ENCODE measurements around the gene HSPB6.

The HSPB6 gene

DNA sequence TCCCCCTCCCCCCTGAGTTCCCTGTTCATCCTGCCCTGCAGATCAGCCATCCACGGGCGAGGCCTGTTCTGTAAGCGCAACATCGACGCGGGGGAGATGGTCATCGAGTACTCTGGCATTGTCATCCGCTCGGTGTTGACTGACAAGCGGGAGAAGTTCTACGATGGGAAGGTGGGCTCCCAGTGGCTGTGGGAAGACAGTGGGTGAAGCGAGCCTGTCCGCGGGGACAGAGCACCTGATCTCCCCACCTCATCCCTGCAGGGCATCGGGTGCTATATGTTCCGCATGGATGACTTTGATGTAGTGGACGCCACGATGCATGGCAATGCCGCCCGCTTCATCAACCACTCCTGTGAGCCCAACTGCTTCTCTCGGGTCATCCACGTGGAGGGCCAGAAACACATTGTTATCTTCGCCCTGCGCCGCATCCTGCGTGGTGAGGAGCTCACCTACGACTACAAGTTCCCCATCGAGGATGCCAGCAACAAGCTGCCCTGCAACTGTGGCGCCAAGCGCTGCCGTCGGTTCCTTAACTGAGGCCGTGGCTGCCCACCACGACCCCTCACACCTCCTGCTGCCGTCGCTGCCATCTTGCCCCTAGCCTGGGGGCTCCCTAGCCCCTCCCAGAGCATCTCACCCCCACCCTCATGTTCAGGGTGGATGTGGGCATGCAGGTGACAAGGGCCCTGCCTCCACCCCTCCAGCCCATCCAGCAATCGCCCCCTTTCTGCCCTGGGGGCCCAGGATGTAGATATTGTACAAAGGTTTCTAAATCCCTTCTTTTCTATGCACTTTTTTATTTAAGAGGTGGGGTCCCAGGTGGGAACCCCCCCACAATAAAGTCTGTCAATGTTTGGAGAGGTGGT lies 18.6 kb downstream of the HSPB6 start:
- Mint-ChIP-seq H3K9me3 (ENCODE audit: low read depth) (no peaks in the 10 kb centered on the region), H3K4me3 (peak overlapping the region; percentile 30), H3K27me3 (no peaks in the 10 kb centered on the region), H3K27ac (peak overlapping the region; percentile 78), H3K36me3 (peaks cover 5% of the 10 kb centered on the region), H3K4me1 (ENCODE audit: low read depth) (peaks cover 36% of the 10 kb centered on the region)

DNA sequence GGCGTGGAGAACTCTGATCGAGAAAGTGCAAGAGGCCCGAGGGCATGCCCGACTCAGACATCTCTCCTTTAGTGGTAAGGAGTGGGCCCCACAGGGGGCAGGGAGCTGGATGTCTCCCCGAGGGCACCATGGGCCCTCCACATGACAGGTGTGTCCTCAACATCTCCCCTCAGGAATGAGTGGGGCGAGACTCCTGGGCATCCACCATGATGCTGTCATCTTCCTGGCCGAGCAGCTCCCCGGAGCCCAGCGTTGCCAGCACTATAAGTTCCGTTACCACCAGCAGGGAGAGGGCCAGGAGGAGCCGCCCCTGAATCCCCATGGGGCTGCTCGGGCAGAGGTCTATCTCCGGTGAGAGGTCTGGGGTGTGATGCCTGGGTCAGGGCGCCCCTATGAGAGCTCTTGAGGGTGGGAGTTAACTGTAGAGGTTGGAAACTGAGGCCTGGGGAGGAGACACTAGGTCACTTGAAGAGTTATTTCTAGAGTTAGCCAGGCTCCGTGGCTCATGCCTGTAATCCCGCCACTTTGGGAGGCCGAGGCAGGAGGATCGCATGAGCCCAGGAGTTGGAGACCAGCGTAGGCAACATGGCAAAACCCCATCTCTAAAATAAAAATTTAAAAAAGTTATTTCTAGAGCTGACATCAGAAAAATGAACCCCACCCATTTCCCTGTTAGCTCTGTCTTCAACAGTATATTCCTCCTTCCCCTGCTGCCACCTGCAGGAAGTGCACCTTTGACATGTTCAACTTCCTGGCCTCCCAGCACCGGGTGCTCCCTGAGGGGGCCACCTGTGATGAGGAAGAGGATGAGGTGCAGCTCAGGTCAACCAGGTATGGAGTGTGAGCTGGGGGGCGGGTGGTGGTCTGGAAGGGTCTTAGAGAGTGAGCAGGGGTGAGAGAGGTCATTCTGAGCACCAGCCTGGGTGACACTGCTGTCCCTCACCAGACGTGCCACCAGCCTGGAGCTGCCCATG lies 19.6 kb downstream of the HSPB6 start:
- Mint-ChIP-seq H3K36me3 (peaks cover under 1% of the 10 kb centered on the region), H3K9me3 (ENCODE audit: low read depth) (no peaks in the 10 kb centered on the region), H3K4me3 (no peak overlapping the region), H3K4me1 (ENCODE audit: low read depth) (peaks cover 27% of the 10 kb centered on the region), H3K27ac (peak overlapping the region; percentile 54), H3K27me3 (no peaks in the 10 kb centered on the region)

DNA sequence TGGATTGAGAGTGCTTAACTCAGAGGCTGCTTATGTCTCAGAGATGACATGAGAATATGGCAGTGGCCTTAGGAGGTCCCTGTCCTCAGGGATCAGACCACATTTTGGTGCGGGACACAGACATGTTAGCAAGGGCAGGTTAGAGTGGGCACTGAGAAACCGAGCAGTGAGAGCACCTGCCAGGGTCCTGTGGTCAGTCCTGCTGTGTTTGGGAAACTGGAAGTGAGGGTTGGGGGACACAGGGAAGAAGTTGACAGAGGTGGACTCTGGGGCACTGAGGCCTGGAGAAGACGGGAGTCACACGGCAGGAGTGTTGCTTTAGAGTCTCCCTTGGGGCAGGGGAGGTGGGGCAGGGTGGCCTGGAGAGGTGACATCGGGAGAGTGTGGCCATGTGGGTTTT lies 21.9 kb downstream of the HSPB6 start:
- Mint-ChIP-seq H3K27me3 (no peaks in the 10 kb centered on the region), H3K27ac (peak overlapping the region; percentile 35), H3K9me3 (ENCODE audit: low read depth) (no peaks in the 10 kb centered on the region), H3K4me3 (no peak overlapping the region), H3K36me3 (peaks cover 4% of the 10 kb centered on the region), H3K4me1 (ENCODE audit: low read depth) (peaks cover 17% of the 10 kb centered on the region)

DNA sequence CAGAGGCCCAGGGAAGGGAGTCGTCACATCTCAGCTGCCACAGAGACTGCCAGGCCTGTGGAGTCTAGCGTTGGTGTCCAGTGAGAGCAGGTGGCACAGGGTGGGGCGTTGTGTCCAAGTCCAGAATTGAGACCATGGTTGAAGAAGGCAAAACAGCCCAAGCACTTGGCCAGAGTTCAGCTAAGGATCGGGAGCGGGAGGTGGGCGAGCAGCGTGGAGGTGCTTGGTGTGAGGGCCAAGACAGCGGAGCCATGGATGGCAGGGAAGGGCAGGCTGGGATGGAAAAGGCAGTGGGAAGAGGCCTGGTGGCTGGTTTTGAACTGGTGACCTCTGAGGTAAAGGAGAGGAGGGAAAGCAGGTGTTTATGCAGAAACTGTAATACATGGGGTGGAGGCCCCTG lies 22.6 kb downstream of the HSPB6 start:
- Mint-ChIP-seq H3K9me3 (ENCODE audit: low read depth) (no peaks in the 10 kb centered on the region), H3K27ac (peak overlapping the region; percentile 41), H3K27me3 (no peaks in the 10 kb centered on the region), H3K36me3 (peaks cover 4% of the 10 kb centered on the region), H3K4me3 (no peak overlapping the region), H3K4me1 (ENCODE audit: low read depth) (peaks cover 15% of the 10 kb centered on the region)

DNA sequence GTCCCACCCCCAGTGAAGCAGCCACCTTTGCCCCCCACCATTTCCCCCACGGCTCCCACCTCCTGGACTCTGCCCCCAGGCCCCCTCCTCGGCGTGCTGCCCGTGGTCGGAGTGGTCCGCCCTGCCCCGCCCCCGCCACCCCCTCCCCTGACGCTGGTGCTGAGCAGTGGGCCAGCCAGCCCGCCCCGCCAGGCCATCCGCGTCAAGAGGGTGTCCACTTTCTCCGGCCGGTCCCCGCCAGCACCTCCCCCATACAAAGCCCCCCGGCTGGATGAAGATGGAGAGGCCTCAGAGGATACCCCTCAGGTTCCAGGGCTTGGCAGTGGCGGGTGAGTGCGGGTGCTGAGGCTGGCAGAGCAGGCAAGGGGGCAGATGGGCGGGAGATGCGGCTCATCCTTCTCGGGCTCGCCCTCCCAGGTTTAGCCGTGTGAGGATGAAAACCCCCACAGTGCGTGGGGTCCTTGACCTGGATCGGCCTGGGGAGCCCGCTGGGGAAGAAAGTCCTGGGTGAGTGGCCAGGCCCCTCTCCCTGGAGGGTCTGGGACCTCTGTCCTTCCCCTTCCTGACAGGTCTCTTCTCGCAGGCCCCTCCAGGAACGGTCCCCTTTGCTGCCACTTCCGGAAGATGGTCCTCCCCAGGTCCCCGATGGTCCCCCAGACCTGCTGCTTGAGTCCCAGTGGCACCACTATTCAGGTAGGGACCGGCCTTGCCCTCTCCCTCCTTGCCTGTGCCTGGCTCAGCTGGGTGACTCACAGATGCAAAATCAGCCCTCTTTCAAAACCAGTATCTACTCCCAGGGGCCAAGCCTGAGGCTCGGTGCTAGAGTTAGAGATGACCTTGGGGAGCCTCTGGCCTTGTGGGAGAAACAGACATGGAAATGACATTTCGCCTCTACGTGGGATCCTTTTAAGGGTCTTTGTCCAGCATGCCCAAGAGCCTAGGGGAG lies 23.4 kb downstream of the HSPB6 start:
- H3K4me1 Mint-ChIP-seq (ENCODE audit: low read depth): peaks cover 12% of the 10 kb centered on the region
- no peak overlapping the region for H3K4me3 Mint-ChIP-seq
- peaks cover 4% of the 10 kb centered on the region for H3K36me3 Mint-ChIP-seq
- no peaks in the 10 kb centered on the region for H3K27me3 Mint-ChIP-seq
- H3K9me3 Mint-ChIP-seq (ENCODE audit: low read depth): no peaks in the 10 kb centered on the region
- H3K27ac Mint-ChIP-seq: peak overlapping the region; percentile 41

DNA sequence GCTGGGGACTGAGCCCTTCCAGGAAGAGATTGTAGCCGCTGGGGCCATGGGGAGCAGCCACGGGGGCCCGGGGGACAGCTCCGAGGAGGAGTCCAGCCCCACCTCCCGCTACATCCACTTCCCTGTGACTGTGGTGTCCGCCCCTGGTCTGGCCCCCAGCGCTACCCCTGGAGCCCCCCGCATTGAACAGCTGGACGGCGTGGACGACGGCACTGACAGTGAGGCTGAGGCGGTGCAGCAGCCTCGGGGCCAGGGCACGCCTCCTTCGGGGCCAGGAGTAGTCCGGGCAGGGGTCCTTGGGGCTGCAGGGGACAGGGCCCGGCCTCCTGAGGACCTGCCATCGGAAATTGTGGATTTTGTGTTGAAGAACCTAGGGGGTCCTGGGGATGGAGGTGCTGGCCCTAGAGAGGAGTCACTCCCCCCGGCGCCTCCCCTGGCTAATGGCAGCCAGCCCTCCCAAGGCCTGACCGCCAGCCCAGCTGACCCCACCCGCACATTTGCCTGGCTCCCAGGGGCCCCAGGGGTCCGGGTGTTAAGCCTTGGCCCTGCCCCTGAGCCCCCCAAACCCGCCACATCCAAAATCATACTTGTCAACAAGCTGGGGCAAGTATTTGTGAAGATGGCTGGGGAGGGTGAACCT lies 24.2 kb downstream of the HSPB6 start:
- Mint-ChIP-seq H3K27ac (no peak overlapping the region), H3K9me3 (ENCODE audit: low read depth) (no peaks in the 10 kb centered on the region), H3K36me3 (peaks cover 4% of the 10 kb centered on the region)

DNA sequence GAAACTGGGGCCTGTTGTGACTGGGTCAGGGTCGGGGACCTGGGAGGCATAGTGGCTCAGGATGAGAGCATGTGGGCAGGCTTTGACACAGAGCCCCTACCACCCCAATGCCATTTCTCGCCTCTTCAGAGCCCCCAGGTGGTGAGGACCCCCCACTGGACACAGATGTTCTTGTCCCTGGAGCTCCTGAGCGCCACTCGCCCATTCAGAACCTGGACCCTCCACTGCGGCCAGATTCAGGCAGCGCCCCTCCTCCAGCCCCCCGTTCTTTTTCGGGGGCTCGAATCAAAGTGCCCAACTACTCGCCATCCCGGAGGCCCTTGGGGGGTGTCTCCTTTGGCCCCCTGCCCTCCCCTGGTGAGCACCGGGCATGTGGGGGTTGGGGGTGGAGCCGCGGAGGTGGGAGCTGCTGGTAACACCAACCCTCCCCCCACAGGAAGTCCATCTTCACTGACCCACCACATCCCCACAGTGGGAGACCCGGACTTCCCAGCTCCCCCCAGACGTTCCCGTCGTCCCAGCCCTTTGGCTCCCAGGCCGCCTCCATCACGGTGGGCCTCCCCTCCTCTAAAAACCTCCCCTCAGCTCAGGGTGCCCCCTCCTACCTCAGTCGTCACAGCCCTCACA lies 24.9 kb downstream of the HSPB6 start:
- H3K36me3 Mint-ChIP-seq: peaks cover 4% of the 10 kb centered on the region
- no peak overlapping the region for H3K4me3 Mint-ChIP-seq
- no peaks in the 10 kb centered on the region for H3K9me3 Mint-ChIP-seq (ENCODE audit: low read depth)
- no peak overlapping the region for H3K27ac Mint-ChIP-seq
- H3K27me3 Mint-ChIP-seq: no peaks in the 10 kb centered on the region
- H3K4me1 Mint-ChIP-seq (ENCODE audit: low read depth): peaks cover 7% of the 10 kb centered on the region

More for the DNA sequence above, 24.2 kb downstream of the HSPB6 start:
- Mint-ChIP-seq H3K27me3 (no peaks in the 10 kb centered on the region), H3K4me3 (no peak overlapping the region), H3K4me1 (ENCODE audit: low read depth) (peaks cover 12% of the 10 kb centered on the region)

DNA sequence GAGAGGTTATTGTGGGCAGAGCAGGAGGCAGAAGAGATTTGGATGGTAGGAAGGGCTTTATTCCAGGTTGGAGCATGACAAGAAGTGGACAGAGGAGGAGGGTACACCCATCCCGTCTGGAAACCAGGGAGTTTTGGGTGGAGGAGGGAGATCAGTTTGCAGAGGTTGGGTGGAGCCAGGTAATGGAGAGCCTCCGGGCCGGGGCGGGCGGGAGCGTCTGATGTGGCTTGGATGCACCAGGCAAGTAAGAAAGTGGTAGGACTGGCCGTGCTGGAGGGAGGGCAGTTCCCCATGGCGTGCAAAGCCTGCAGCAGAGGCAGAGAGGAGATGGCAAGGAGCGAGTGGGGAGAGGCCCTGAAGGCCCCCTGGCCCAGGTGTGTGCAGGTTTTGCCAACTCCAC lies 25.5 kb downstream of the HSPB6 start:
- peaks cover 4% of the 10 kb centered on the region for H3K36me3 Mint-ChIP-seq
- peaks cover 4% of the 10 kb centered on the region for H3K4me1 Mint-ChIP-seq (ENCODE audit: low read depth)
- no peak overlapping the region for H3K4me3 Mint-ChIP-seq
- no peak overlapping the region for H3K27ac Mint-ChIP-seq
- no peaks in the 10 kb centered on the region for H3K27me3 Mint-ChIP-seq
- no peaks in the 10 kb centered on the region for H3K9me3 Mint-ChIP-seq (ENCODE audit: low read depth)

DNA sequence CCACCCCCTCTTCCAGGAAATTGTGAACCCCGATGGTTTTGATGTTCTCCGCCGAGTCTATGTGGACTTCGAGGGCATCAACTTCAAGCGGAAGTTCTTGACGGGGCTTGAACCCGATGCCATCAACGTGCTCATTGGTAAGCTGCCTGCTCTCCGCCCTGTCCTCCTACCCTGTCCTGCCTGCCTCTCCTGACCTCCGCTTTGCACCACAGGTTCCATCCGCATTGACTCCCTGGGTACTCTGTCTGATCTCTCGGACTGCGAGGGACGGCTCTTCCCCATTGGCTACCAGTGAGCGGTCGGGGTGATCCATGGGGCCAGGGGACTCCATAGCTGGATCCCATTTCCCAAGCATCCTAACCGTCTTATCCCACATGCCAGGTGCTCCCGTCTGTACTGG lies 26.5 kb downstream of the HSPB6 start:
- H3K9me3 Mint-ChIP-seq (ENCODE audit: low read depth): no peaks in the 10 kb centered on the region
- peaks cover 3% of the 10 kb centered on the region for H3K4me1 Mint-ChIP-seq (ENCODE audit: low read depth)
- no peak overlapping the region for H3K4me3 Mint-ChIP-seq
- H3K27ac Mint-ChIP-seq: no peak overlapping the region
- H3K27me3 Mint-ChIP-seq: no peaks in the 10 kb centered on the region
- H3K36me3 Mint-ChIP-seq: peaks cover 4% of the 10 kb centered on the region

DNA sequence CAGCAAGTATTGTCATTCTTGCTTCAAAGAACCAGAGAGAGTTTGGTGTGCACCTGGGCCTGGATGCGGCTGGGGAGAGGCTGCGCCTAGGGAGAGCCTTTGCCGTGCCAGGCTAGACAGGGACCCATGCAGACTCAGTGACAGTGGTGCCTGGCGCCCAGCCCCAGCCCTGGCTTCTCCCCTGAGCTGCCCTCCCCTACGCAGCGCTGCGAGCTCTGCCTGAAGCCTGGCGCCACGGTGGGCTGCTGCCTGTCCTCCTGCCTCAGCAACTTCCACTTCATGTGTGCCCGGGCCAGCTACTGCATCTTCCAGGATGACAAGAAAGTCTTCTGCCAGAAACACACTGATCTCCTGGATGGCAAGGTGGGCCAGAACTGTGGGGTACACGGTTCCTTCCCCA lies 27.1 kb downstream of the HSPB6 start:
- Mint-ChIP-seq H3K27ac (no peak overlapping the region), H3K4me3 (no peak overlapping the region), H3K27me3 (no peaks in the 10 kb centered on the region), H3K4me1 (ENCODE audit: low read depth) (peaks cover 3% of the 10 kb centered on the region), H3K9me3 (ENCODE audit: low read depth) (no peaks in the 10 kb centered on the region), H3K36me3 (peaks cover 4% of the 10 kb centered on the region)

DNA sequence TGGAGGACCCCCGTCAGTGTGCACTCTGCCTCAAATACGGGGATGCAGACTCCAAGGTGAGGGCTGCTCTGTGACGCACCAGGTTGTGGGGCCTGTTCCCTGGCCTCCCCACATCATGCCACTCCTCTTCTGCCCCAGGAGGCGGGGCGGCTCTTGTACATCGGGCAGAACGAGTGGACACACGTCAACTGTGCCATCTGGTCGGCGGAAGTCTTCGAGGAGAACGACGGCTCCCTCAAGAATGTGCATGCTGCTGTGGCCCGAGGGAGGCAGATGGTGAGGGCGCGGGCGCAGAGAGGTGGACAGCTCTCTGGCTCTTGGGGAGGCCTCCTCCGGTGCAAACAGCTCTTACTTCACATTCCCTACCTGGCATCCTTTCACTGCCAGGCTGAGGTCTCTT lies 27.8 kb downstream of the HSPB6 start:
- H3K4me3 Mint-ChIP-seq: no peak overlapping the region
- peaks cover under 1% of the 10 kb centered on the region for H3K4me1 Mint-ChIP-seq (ENCODE audit: low read depth)
- no peak overlapping the region for H3K27ac Mint-ChIP-seq
- no peaks in the 10 kb centered on the region for H3K9me3 Mint-ChIP-seq (ENCODE audit: low read depth)
- peaks cover 4% of the 10 kb centered on the region for H3K36me3 Mint-ChIP-seq
- H3K27me3 Mint-ChIP-seq: no peaks in the 10 kb centered on the region

DNA sequence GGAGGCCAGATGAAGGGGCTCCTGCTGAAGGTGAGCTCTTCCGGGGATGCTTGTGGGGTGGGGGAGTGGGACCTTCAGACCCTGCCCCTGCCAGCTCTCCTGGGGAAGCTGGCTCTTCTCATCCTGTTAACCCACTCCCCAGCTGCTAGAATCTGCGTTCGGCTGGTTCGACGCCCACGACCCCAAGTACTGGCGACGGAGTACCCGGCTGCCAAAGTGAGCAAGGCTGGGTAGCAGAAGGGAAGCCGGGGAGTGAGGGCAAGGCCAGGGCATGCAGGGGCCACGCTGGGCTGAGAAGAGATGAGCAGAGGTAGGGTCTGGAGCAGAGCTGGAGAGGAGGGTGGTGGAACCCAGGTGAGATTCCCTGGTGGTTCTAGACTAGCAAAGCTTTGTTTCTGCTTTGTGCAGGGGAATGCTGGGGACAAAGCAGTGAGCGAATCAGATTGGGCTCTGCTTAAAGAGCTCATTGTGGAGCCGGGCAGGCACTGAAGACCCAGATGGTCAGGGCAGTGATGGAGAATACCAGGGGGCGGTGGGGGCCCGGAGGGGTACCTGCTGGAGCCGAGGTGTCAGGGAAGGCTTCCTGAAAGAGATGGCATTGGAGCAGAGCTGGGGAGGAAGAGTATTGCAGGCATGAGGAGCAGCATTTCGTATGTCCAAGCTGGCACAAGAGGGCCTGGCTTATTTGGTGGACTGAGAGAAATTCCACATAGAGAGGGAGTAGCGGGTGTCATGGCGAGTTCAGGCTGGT lies 28.7 kb downstream of the HSPB6 start:
- Mint-ChIP-seq H3K27ac (no peak overlapping the region), H3K27me3 (no peaks in the 10 kb centered on the region), H3K9me3 (ENCODE audit: low read depth) (no peaks in the 10 kb centered on the region), H3K4me1 (ENCODE audit: low read depth) (no peaks in the 10 kb centered on the region), H3K36me3 (peaks cover 4% of the 10 kb centered on the region), H3K4me3 (no peak overlapping the region)
